Measurements from ENCODE around the gene CCDC33. TPM values are rescaled to one million over a fixed set of nuclear protein-coding genes. Genes with fewer than 3 reads are reported as not detected.

The CCDC33 gene
- total and polyA plus RNA-seq, 10 of the 15 experiments (the other 5 are each of a cell fraction or from before 2014, with no cell fraction given) = 0.57 to 5.8 (median 4.3) TPM

DNA sequence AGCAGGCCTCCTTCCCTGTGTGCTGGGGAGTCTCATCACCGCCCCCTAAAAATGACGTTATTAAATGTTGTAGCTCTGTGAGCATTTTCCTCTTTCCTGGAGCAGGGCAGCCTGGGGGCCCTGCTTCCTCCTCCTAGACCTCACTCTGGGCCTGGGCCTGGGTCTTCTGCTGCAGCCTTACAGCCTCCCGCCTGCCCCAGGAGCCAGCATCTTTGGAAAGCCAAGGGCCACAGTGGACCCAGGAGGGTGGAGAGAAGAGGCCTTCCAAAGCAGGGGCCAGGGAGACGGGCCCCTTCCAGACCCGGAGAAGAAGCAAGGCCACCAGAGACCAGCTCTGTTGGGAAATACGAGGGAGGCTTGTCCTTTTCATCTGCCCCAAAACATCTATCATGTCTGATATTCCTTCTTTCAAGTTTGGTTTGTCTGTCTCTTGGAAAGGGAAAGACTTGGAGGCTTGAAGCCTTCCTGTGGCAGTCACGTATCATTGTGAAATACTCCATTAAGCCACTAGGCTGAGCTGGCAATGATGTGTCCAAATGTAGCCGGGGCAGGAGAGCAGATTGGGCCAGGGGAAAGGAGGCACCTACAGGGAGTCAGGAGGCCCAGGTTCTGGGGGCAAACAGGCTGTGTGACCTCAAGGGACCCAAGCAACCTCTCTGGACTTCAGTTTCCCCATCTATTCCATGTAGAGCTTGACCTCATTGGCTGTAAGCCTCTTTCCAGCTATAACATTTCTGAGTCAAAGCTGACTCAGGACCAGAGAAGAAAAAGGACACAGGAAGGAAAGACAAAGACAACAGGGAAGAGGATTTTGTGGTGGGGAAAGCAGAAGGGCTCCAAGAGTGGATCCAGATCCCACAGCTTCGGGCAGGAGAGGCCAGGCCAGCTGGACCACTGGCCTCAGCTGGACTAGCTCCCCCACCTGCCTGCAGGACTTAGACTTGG is 100.2 kb downstream of the CCDC33 start:
- in situ Hi-C loops (cut with MboI) (no loop called here), intact Hi-C loops (cut with micrococcal nuclease; ENCODE audit: unreplicated experiment) (no loop called here)
- Histone ChIP-seq H2AFZ (ENCODE audit: control insufficient read depth, low read depth, low read length) (no peak overlapping the region), H3K4me3 (no peak overlapping the region), H4K20me1 (ENCODE audit: control insufficient read depth, insufficient read depth) (no peaks in the 10 kb centered on the region; the same call in 1 of the 2 replicates), H3K9me3 (replicated peaks; ENCODE audit: control insufficient read depth, insufficient read depth, low read length) (no peaks in the 10 kb centered on the region), H3K79me2 (ENCODE audit: control insufficient read depth, insufficient read depth, low read length) (no peaks in the 10 kb centered on the region), H3K27ac (ENCODE audit: control insufficient read depth, insufficient read depth) (no peak overlapping the region), H3K36me3 (ENCODE audit: control insufficient read depth in 2 of 2, insufficient read depth in 2 of 2, low read length in 1 of 2) (no peaks in the 10 kb centered on the region), H3K4me2 (ENCODE audit: control insufficient read depth, insufficient read depth) (no peak overlapping the region), H3K9ac (ENCODE audit: control insufficient read depth, insufficient read depth, low read length) (no peak overlapping the region), H3K4me1 (ENCODE audit: control insufficient read depth, insufficient read depth, low read length) (no peaks in the 10 kb centered on the region), H3K27me3 (replicated peaks in 1 of 2; ENCODE audit: control insufficient read depth in 2 of 2, insufficient read depth in 2 of 2, low read length in 1 of 2) (peaks cover 0 to under 1% of the 10 kb centered on the region in 2 experiments; a peak in 3 of 4 replicates)
- ChIA-PET POLR2A (no interaction called here), SMC1A (ENCODE audit: uncharacterized antibody, unreplicated experiment) (no interaction called here), CTCF (interaction anchor here (0.7 to 1.7 kb wide), 2 partner anchors 14 to 288 kb away, joined by 3 to 6 read pairs; no protein-coding TSS in a partner anchor), RAD21 (ENCODE audit: unreplicated experiment) (no interaction called here)
- ATAC-seq (peak; percentile 34; the same call in 1 of the 3 replicates), DNase-seq (ENCODE audit: low read depth, low spot score) (no peak), FAIRE-seq (no peak)
- BruUV-seq (replicated peaks) = no TSS peak
- WGBS (ENCODE audit: insufficient coverage, insufficient replicate concordance, low lambda C conversion rate, missing lambda C conversion rate) = 34% methylated on average over 9 of the region's 9 CpGs
- no peak for TF ChIP-seq CBX3 (IDR thresholded peaks at IDR 0.05; ENCODE audit: borderline replicate concordance, low read depth)
- TF ChIP-seq, protein P1, sequence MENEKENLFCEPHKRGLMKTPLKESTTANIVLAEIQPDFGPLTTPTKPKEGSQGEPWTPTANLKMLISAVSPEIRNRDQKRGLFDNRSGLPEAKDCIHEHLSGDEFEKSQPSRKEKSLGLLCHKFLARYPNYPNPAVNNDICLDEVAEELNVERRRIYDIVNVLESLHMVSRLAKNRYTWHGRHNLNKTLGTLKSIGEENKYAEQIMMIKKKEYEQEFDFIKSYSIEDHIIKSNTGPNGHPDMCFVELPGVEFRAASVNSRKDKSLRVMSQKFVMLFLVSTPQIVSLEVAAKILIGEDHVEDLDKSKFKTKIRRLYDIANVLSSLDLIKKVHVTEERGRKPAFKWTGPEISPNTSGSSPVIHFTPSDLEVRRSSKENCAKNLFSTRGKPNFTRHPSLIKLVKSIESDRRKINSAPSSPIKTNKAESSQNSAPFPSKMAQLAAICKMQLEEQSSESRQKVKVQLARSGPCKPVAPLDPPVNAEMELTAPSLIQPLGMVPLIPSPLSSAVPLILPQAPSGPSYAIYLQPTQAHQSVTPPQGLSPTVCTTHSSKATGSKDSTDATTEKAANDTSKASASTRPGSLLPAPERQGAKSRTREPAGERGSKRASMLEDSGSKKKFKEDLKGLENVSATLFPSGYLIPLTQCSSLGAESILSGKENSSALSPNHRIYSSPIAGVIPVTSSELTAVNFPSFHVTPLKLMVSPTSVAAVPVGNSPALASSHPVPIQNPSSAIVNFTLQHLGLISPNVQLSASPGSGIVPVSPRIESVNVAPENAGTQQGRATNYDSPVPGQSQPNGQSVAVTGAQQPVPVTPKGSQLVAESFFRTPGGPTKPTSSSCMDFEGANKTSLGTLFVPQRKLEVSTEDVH (IDR thresholded peaks at IDR 0.05; ENCODE audit: low read depth, partially characterized antibody) = no peak

Measured in GM12878 (cell line).